Heart left ventricle (tissue), 13 donors: ENCODE data around the gene EMILIN3.

Experiments used
- POLR2A ChIP-seq, 2 donors: fragments of 450-650 bp; IDR thresholded peaks; one replicate each; pipeline ENCODE4 v1.6.1; 2017; ENCODE audit warnings: antibody characterized with exemption in 2 of 2, mild to moderate bottlenecking in 2 of 2, moderate library complexity in 2 of 2
- TF ChIP-seq, protein P1 (sequence below), 12 donors: fragments of 200-600 bp; sonication (generic) in 4 of 12; IDR thresholded peaks; one replicate each; pipeline versions ENCODE4 v1.5.0 to v1.8.0; 2018 to 2022; ENCODE audit warnings: antibody characterized with exemption in 12 of 12, mild to moderate bottlenecking in 5 of 12
- donor health status: ischemic (EF 13 %, LVEDD 7.1; RV severe dilation, severe dysfunction).
- donor health status: DM: no; HTN: yes; CAD: no.
- donor health status: DM: no; HTN: no; CAD: no.
- donor health status: ischemic (EF 25% LVEDD 6.9; RV normal size, moderate dysfunction).
- donor health status: ischemic (EF 25% LVEDD 5.7; RV mildly dilated, moderate dysfunction).
- donor health status: ischemic (EF 35%, LVEDD 5.7; RV mildly dilated, moderate dysfunction).
- donor health status: nonischemic (EF 11% LVEDD 7.7; RV severe dilation, severe dysfunction).
- donor health status: DM: yes; HTN: yes; CAD: no.
- donor health status: PGD.
- donor health status: ischemic (EF 29% LVEDD 5.4; RV normal size, mild dysfunction).
- donor health status: nonischemic (EF 23%, LVEDD 6.1; RV moderate dilation, normal function).

GRCh38 chr20:41334443-41335421, 31.9 kb downstream of the EMILIN3 start:
- TF ChIP-seq, protein P1, sequence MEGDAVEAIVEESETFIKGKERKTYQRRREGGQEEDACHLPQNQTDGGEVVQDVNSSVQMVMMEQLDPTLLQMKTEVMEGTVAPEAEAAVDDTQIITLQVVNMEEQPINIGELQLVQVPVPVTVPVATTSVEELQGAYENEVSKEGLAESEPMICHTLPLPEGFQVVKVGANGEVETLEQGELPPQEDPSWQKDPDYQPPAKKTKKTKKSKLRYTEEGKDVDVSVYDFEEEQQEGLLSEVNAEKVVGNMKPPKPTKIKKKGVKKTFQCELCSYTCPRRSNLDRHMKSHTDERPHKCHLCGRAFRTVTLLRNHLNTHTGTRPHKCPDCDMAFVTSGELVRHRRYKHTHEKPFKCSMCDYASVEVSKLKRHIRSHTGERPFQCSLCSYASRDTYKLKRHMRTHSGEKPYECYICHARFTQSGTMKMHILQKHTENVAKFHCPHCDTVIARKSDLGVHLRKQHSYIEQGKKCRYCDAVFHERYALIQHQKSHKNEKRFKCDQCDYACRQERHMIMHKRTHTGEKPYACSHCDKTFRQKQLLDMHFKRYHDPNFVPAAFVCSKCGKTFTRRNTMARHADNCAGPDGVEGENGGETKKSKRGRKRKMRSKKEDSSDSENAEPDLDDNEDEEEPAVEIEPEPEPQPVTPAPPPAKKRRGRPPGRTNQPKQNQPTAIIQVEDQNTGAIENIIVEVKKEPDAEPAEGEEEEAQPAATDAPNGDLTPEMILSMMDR (IDR thresholded peaks at IDR 0.05): peak in 1 of 12 donors; percentile 10
- no peak for TF ChIP-seq POLR2A (IDR thresholded peaks at IDR 0.05)
